Left colon (tissue), 2 donors: ENCODE data around the gene ACLY. TPM values are rescaled to one million over a fixed set of nuclear protein-coding genes. Genes with fewer than 3 reads are reported as not detected.
"Not testable (repeated sequence)": the region's sequence is repeated elsewhere in the genome, so short reads cannot be mapped to it uniquely, and the experiment has no call there.

ENCODE experiments used
- ATAC-seq: fragments of 200-7000 bp; cut with Tn5 transposase; one replicate; pipeline ENCODE4 v1.9.1; 2020; ENCODE audit warnings: mild to moderate bottlenecking, moderate library complexity
- DNase-seq, 2 donors: peaks; one replicate each; pipeline ENCODE4 v3.0.0-alpha.2; 2020
- intact Hi-C, 2 donors: fragments of 100-400 bp; cut with DNase I in 1 of 2; cut with micrococcal nuclease in 1 of 2; formaldehyde crosslinking; loops; one replicate each; pipeline versions ENCODE4 v1.11.2 to v1.14.0; 2022; cut with DNase I, micrococcal nuclease
- total RNA-seq, 2 donors: library from RNA; stranded (reverse); fragmentation: NEBNext Ultra II Directional; extraction: Animal tissue kit (Norgen Biotek cat#: 25700); gene quantifications; one replicate each; pipeline ENCODE4 v1.2.1, GENCODE V29; 2021
- donor health status: DM: no; HTN: no; CAD: no.
- donor health status: DM: yes; HTN: yes; CAD: no.

ACLY gene
- total RNA-seq, 2 donors from 2014 or later = 88.2 to 125 TPM

GRCh38 chr17:41943492-41943891 is 24.7 kb upstream of the ACLY start:
- no peak for ATAC-seq
- no peak for DNase-seq
- intact Hi-C loops = no loop called here

- ATAC-seq = no peak
- intact Hi-C loops = no loop called here
- no peak for DNase-seq
These were observed 24.0 kb upstream of the ACLY start for GRCh38 chr17:41942626-41943373.

GRCh38 chr17:41941168-41941567 is 22.4 kb upstream of the ACLY start:
- DNase-seq (no peak), ATAC-seq (no peak)
- intact Hi-C loops = no loop called here

- no peak for ATAC-seq
- no peak for DNase-seq
- intact Hi-C loops = no loop called here
These were observed 20.9 kb upstream of the ACLY start for GRCh38 chr17:41939693-41940090.

- DNase-seq = no peak
- ATAC-seq = no peak
- intact Hi-C loops = no loop called here
These were observed 20.4 kb upstream of the ACLY start for GRCh38 chr17:41939044-41939692.

GRCh38 chr17:41937970-41938954 is 19.5 kb upstream of the ACLY start:
- no peak for DNase-seq
- no peak for ATAC-seq
- intact Hi-C loops = no loop called here

- intact Hi-C loops = no loop called here
- ATAC-seq (no peak), DNase-seq (no peak)
These were observed 16.9 kb upstream of the ACLY start for GRCh38 chr17:41935641-41936040.

GRCh38 chr17:41932816-41933389 is 14.2 kb upstream of the ACLY start:
- intact Hi-C loops = no loop called here

GRCh38 chr17:41931715-41932114 is 13.0 kb upstream of the ACLY start:
- DNase-seq, intact Hi-C loops, ATAC-seq: not testable (repeated sequence)

More at GRCh38 chr17:41932816-41933389, 14.2 kb upstream of the ACLY start:
- no peak for DNase-seq
- no peak for ATAC-seq

GRCh38 chr17:41930833-41931156 is 12.0 kb upstream of the ACLY start:
- DNase-seq, intact Hi-C loops: not testable (repeated sequence)
- peak; percentile 15 for ATAC-seq

GRCh38 chr17:41930009-41930832 is 11.5 kb upstream of the ACLY start, which contains the start of gene ODAD4:
TSS of gene ODAD4 (plus strand) at chr17:41930617. CDS start at chr17:41930724, 107 bp downstream.
- ATAC-seq = peak; percentile 97
- intact Hi-C loops = no loop called here
- peak; percentile 97 to 98 for DNase-seq

GRCh38 chr17:41928693-41929251 is 10.0 kb upstream of the ACLY start:
- DNase-seq = no peak
- intact Hi-C loops = no loop called here

GRCh38 chr17:41925991-41926590 is 7.3 kb upstream of the ACLY start:
- peak; percentile 11 for ATAC-seq
- intact Hi-C loops = no loop called here
- peak in 1 of 2 donors; percentile 41 for DNase-seq

More at GRCh38 chr17:41928693-41929251, 10.0 kb upstream of the ACLY start:
- ATAC-seq = no peak

- DNase-seq (no peak), ATAC-seq (no peak)
- intact Hi-C loops = no loop called here
These were observed 1.8 kb upstream of the ACLY start for GRCh38 chr17:41920580-41920955.

- no peak for ATAC-seq
- peak in 1 of 2 donors; percentile 45 for DNase-seq
- intact Hi-C loops = no loop called here
These were observed 1.3 kb upstream of the ACLY start for GRCh38 chr17:41919840-41920579.

- intact Hi-C loops = no loop called here
- ATAC-seq (peak; percentile 49), DNase-seq (no peak)
These were observed 540 bp upstream of the ACLY start for GRCh38 chr17:41919165-41919817.
